Measurements from ENCODE around the gene PODN.

The PODN gene

DNA sequence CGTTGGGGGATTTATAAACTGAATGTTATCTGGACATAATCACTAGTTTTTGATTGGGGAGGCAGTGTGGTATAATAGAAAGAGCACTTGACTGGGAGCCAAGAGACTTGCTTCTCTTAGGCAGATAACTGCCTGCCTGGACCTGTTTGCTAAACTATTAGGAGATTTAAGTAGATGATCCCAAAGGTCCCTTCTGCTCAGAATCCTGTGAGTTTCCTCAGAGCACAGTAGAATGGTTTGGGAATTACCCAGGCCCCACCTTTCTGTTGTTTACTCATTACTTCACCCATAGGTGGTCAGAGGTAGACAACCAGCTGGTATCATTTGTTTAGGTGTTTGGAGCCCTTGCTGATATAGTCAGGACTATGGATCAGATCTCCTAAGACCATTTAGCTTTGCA is 10.3 kb upstream of the PODN start:
- DNase-seq (ENCODE audit: low read depth): no peak

- DNase-seq (ENCODE audit: low read depth): no peak
These were observed 4.9 kb upstream of the PODN start for GRCh38 chr1:53057127-53057526.

DNA sequence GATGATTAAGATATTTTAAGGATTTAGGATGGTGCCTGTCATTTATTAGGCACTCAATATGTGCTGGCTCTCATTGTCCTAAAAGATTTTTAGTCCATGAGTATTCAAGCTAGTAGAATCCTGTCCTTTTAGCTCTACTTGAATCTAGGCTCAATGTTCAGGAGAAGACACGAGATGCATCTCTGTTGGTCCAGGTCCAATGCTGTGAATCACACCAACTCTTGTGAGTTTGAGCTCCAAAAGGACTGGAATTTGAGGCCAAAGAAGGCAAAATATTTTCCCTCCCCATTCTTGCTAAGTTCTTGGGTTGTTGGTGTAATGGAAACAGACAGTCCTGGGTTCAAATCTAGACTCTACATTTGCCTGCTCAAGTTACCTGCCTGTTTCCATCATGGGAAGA is 1.4 kb upstream of the PODN start:
- no peak for DNase-seq (ENCODE audit: low read depth)

DNA sequence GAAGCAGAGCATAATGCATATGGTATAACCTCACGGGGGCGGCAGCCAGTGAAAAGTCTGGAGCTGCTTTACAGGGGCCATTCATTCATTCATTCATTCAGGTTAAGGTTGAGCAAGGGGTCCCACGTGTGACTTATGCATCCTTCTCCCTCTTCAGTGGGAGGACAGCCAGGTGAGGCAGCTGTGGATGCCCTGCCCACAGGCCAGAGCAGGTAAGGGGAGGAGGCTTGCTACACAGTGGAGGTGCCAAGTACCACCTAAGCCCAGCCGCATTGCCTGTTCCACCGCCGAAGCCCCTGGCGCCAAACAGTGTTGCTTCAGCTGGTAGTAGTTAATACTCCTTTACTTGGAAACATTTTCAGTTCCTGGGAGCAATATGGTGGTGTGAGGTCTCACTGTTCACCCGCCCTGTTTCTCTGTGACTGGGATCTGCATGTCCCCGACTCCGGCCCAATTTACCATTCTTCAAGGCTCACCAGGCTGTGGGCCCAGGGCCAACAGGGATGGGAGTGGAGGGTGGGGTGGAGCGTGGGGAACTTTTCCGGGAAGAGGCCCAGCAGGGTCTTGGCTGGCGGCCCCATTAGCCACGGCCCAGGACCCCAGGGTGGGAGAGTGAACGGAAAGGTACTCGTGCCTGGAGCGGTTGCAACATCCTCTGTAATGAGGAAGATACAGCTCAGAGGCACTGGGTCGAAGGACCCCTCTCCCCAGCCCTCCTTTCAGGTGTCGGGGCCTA is 722 bp upstream of the PODN start:
- no peak for DNase-seq (ENCODE audit: low read depth)

DNA sequence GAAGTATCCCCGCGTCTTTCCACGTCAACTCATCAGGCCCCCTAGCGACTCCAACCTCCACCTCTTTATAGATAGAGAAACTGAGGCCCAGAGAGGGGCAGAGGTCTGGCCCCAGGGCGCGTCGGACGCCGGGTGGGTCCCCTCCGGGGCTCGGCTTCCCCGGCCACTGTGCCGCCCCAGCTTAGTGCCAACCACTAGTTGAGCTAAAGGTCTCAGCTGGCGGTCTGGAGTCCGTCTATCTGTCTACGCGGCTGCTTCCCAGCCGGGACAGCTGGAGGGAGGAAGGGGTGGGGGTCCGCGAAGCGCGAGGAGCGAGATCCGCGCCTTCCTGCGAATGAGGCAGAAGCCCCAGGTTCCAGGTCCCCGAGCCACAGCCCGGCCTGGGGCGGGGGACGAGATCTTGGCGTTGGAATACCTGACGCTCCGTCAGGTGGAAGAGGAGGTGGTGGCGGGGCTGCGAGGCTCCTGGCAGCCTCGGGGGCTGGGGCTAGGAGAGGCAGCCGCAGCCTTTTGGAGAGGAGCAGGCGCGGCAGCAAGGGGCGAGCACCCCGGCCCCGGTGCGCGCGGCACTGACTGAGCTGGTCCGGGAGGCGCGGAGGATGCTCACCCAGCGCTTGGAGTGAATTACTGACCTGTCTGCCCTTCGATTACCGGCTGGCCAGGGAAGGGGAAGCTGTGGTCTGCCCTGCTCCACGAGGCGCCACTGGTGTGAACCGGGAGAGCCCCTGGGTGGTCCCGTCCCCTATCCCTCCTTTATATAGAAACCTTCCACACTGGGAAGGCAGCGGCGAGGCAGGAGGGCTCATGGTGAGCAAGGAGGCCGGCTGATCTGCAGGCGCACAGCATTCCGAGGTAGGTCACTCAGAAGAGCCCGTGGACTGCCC is 937 bp downstream of the PODN start:
- DNase-seq (ENCODE audit: low read depth): no peak

DNA sequence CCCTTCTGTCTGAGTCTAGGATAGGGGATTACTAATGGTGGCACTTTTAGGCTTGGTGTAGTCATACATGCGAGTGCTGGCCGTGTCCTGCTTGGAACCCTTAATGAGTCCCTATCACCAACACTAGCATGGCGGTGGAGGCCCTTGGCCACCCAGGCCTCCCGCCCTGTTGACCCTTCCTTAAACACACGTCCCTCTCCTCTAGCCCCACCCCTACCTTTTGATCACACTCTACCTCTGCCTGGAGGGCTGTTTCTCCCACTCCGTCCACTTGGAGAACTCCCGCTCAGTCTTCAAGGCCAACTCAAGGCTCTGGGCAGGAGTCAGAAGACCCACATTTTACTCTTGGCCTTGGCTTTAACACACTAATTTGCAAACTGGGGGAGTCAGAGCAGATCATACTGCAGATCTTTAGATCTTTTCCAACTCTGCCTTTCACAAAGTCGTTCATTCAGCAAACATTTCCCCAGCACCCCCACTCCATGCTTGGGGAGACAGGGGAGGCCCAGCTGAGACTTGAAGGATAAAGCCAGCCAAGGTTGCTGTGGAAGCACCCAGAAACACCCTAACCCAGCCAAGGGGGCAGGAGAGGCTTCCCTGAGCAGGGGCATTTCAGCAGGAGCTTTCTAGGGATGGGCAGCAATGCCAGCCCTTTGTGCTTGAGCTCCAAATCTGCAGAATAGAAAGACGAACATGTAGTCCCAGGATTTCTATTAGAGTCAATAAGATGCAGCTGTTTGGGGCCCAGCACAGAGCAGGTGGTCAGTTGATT is 1.9 kb downstream of the PODN start:
- no peak for DNase-seq (ENCODE audit: low read depth)

- no peak for DNase-seq (ENCODE audit: low read depth)
These were observed 3.4 kb downstream of the PODN start for GRCh38 chr1:53065391-53065790.

GRCh38 chr1:53066488-53066887 is 4.5 kb downstream of the PODN start:
- no peak for DNase-seq (ENCODE audit: low read depth)

GRCh38 chr1:53066891-53067738 is 5.1 kb downstream of the PODN start:
- no peak for DNase-seq (ENCODE audit: low read depth)

DNA sequence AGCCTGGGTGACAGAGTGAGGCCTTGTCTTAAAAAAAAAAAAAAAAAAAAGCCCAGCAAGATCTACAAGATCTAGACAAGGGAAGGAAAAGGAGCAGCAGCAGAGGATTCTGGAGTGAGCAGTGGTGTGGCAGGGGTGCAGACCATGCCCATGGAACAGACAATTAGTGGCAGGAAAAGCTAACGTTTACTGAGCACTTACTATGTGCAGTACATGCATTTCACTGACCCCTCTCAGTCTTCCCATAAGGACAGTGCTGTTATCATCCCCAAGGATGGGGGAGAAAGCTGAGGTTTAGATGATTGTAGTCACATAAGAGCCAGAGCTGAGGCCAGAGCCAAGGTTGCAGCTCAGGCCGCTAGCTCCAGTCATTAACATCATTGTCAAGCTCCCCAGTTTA is 5.9 kb downstream of the PODN start:
- DNase-seq (ENCODE audit: low read depth): no peak

DNA sequence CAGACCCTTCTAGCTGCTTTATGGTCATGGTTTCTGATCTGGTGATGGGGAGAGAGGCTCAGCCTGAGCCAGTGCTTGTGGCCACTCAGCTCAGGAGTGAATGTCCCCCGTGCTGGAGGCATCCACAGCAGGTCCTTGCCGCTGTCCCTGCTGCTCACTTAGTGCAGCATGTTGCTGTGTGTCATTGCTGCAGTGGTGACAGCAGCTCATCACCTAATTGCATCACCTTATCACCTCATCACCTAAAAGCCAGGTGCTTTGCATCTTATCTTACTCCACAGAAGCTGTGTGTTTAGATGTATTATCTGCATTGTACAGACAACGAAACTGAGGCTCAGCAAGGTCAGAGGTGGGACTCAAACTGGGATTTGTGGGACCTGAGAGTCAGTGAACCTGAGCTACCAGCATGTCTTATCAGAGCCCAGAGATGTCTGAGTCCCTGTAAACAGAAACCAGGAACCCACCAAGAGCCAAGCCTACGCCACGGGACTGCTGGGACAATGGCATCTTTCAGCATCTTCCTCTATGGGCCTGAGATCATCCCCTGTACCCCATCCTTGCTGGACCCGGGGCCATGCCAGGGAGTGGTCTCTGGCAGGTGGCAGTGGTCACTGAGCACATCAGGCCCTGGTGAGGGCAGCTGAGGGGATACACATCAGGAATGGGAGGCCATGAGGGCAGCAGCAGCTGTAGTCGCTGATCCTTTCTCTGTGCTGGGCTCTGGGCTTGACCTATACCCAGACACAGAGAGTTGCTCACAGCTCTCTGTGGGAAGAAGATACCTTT is 6.5 kb downstream of the PODN start:
- no peak for DNase-seq (ENCODE audit: low read depth)

GRCh38 chr1:53069265-53069662 is 7.3 kb downstream of the PODN start:
- no peak for DNase-seq (ENCODE audit: low read depth)

DNA sequence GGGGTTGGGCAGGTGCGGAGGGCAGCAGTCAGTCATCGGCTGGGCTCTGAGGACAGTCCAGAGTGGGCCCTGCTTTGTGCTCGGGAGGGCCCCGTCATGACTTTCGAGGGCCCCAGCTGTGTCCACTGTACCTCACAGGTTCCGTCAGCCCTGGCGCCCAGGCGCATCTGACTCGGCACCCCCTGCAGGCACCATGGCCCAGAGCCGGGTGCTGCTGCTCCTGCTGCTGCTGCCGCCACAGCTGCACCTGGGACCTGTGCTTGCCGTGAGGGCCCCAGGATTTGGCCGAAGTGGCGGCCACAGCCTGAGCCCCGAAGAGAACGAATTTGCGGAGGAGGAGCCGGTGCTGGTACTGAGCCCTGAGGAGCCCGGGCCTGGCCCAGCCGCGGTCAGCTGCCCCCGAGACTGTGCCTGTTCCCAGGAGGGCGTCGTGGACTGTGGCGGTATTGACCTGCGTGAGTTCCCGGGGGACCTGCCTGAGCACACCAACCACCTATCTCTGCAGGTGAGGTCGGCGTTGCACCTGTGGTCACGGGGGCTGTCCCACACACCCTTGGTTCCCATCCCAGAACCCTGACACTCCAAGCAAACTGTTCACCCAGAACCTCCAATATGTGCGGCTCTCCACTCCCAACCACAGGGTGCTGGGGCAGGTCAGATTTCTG is 7.8 kb downstream of the PODN start:
- DNase-seq (ENCODE audit: low read depth): no peak

- no peak for DNase-seq (ENCODE audit: low read depth)
These were observed 8.6 kb downstream of the PODN start for GRCh38 chr1:53070621-53071020.

DNA sequence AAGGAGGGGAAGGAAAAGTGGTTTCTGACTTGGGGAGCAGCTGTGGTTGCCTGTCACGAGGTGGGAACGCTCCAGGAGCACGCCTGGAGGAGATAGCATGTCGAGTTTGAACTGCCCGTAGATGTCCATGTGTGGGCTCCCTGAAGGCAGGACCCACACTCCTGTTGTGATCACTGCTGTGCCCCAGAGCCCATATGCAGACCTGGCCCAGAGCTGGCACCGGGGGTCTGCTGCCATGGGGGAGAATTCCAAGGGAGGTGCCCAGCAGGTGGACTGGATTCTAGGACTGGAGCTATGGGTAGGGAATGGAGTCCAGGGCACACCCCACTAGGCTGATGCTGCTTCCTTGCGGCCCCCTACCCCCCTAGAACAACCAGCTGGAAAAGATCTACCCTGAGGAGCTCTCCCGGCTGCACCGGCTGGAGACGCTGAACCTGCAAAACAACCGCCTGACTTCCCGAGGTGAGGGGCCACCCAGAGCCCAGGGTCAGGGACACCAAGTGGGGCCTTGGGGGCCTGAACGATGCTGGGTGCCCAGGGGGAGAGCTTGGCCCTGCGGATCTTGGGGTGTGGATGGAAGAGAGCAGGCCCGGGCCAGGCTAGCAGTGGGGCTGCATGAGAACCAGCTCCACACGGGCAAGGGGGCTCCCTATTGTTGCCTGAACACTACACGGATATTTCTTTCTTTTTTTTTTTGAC is 9.3 kb downstream of the PODN start:
- no peak for DNase-seq (ENCODE audit: low read depth)

GRCh38 chr1:53071915-53072314 is 9.9 kb downstream of the PODN start:
- no peak for DNase-seq (ENCODE audit: low read depth)

- no peak for DNase-seq (ENCODE audit: low read depth)
These were observed 11.3 kb downstream of the PODN start for GRCh38 chr1:53073287-53073686.

DNA sequence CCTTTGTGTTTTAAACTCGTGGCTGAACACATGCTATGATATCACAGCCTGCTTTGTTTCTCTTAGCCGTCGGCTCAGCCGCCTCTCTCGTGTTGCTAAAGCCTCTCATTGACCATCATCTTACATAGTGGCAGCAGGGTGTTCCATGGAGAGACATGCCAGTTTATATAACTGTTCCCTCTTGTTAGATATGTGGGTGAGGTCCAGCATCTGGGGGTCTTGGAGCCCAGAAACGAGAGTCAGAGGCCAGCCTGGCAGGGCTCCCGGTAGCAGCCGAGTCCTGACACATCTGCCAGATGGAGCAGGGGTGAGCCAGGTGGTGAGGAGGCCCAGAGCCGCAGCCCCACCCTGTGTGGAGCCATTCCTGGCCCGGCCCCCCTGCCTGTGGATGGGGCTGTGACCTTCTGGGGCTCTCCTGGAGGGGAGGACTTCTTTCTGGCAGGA is 11.9 kb downstream of the PODN start:
- no peak for DNase-seq (ENCODE audit: low read depth)

GRCh38 chr1:53074313-53075154 is 12.5 kb downstream of the PODN start:
- DNase-seq (ENCODE audit: low read depth): no peak

Data from stimulated activated CD8-positive, alpha-beta memory T cell treated with anti-CD3 and anti-CD28 coated beads, Interleukin-12 subunit alpha, Interleukin-12 subunit beta, amount 100 ng/mL, for 4 hours (primary cell).